ENCODE data around the gene CARHSP1.
"Not testable (repeated sequence)": the region's sequence is repeated elsewhere in the genome, so short reads cannot be mapped to it uniquely, and the experiment has no call there.

Gene CARHSP1

GRCh38 chr16:8892101-8892575, 23.3 kb upstream of the CARHSP1 start:
- DNase-seq = no peak

- DNase-seq = no peak
Measured at GRCh38 chr16:8890549-8890921, 21.7 kb upstream of the CARHSP1 start.

GRCh38 chr16:8889893-8890548, 21.2 kb upstream of the CARHSP1 start:
- no peak for DNase-seq

- DNase-seq = no peak
Measured at GRCh38 chr16:8888951-8889892, 20.4 kb upstream of the CARHSP1 start.

GRCh38 chr16:8887952-8888560, 19.2 kb upstream of the CARHSP1 start:
- DNase-seq = no peak

GRCh38 chr16:8887431-8887765, 18.6 kb upstream of the CARHSP1 start:
- DNase-seq = no peak

GRCh38 chr16:8886593-8887430, 18.0 kb upstream of the CARHSP1 start:
- no peak for DNase-seq

GRCh38 chr16:8885674-8886592, 17.1 kb upstream of the CARHSP1 start:
- DNase-seq = no peak

- no peak for DNase-seq
Measured at GRCh38 chr16:8882725-8883377, 14.0 kb upstream of the CARHSP1 start.

- DNase-seq = no peak
Measured at GRCh38 chr16:8882041-8882617, 13.3 kb upstream of the CARHSP1 start, which contains the start of gene LITAFD. Gene LITAFD, plus strand, starts transcription at chr16:8882351. Its CDS starts 2,005 bp downstream, at chr16:8884356.

GRCh38 chr16:8880839-8881510, 12.2 kb upstream of the CARHSP1 start:
- DNase-seq = no peak

- no peak for DNase-seq
Measured at GRCh38 chr16:8878523-8878911, 9.7 kb upstream of the CARHSP1 start.

GRCh38 chr16:8877894-8878522, 9.2 kb upstream of the CARHSP1 start:
- DNase-seq = no peak

GRCh38 chr16:8875317-8875716, 6.5 kb upstream of the CARHSP1 start:
- not testable (repeated sequence) for DNase-seq

GRCh38 chr16:8874388-8874787, 5.6 kb upstream of the CARHSP1 start:
- no peak for DNase-seq

GRCh38 chr16:8873866-8874195, 5.0 kb upstream of the CARHSP1 start:
- not testable (repeated sequence) for DNase-seq

GRCh38 chr16:8872967-8873865, 4.4 kb upstream of the CARHSP1 start:
- DNase-seq = no peak

GRCh38 chr16:8872071-8872470, 3.3 kb upstream of the CARHSP1 start:
- no peak for DNase-seq

GRCh38 chr16:8869988-8870241, 1.1 kb upstream of the CARHSP1 start:
- not testable (repeated sequence) for DNase-seq
